Activated B cell treated with CpG ODN at 0.5 μM for 24 hours (primary cell): ENCODE results near the gene CCR7. TPM values are rescaled to one million over a fixed set of nuclear protein-coding genes. Genes with fewer than 3 reads are reported as not detected.

Experiments used
- ATAC-seq: fragments of 200-7000 bp; cut with Tn5 transposase; one replicate; pipeline ENCODE4 v1.10.0; 2021; ENCODE audit warnings: low read depth, mild to moderate bottlenecking, moderate library complexity
- CTCF ChIA-PET: fragments of 350-600 bp; sonication (Branson Sonifier 250); formaldehyde crosslinking; loops from one replicate; lab custom pipeline; 2021; ENCODE audit warnings: antibody characterized with exemption; lab: Charles Lee
- POLR2A ChIA-PET: fragments of 350-600 bp; sonication (Branson Sonifier 250); formaldehyde crosslinking; loops from one replicate; lab custom pipeline; 2021; ENCODE audit warnings: antibody characterized with exemption; lab: Charles Lee
- DNase-seq: peaks from one replicate; pipeline ENCODE4 v3.0.0; 2022
- H3K27ac Mint-ChIP-seq: one replicate; pipeline ENCODE4 v1.8.0; 2020; ENCODE audit warnings: mixed read lengths
- H3K27me3 Mint-ChIP-seq: one replicate; pipeline ENCODE4 v1.8.0; 2021; ENCODE audit warnings: mixed read lengths
- H3K36me3 Mint-ChIP-seq: one replicate; pipeline ENCODE4 v1.8.0; 2021; ENCODE audit warnings: low read depth, mixed read lengths
- H3K4me1 Mint-ChIP-seq: one replicate; pipeline ENCODE4 v1.8.0; 2021; ENCODE audit warnings: mixed read lengths
- H3K4me3 Mint-ChIP-seq: one replicate; pipeline ENCODE4 v1.8.0; 2020; ENCODE audit warnings: mild to moderate bottlenecking, mixed read lengths
- H3K9me3 Mint-ChIP-seq: one replicate; pipeline ENCODE4 v1.8.0; 2020; ENCODE audit warnings: mixed read lengths
- intact Hi-C: fragments of 100-400 bp; cut with micrococcal nuclease; formaldehyde crosslinking; loops from one replicate; pipeline ENCODE4 v1.15.1; 2024
- total RNA-seq: library from RNA; stranded (reverse); gene quantifications from 2 replicates; pipeline ENCODE4 v1.2.3, GENCODE V29; 2022
- TF ChIP-seq, protein P1 (sequence below): fragments of 200-600 bp; IDR thresholded peaks from one replicate; pipeline ENCODE4 v1.8.0; 2022; ENCODE audit warnings: antibody characterized with exemption, mild to moderate bottlenecking

Gene CCR7
- total RNA-seq, 1 donor from 2014 or later, result 572 TPM

DNA sequence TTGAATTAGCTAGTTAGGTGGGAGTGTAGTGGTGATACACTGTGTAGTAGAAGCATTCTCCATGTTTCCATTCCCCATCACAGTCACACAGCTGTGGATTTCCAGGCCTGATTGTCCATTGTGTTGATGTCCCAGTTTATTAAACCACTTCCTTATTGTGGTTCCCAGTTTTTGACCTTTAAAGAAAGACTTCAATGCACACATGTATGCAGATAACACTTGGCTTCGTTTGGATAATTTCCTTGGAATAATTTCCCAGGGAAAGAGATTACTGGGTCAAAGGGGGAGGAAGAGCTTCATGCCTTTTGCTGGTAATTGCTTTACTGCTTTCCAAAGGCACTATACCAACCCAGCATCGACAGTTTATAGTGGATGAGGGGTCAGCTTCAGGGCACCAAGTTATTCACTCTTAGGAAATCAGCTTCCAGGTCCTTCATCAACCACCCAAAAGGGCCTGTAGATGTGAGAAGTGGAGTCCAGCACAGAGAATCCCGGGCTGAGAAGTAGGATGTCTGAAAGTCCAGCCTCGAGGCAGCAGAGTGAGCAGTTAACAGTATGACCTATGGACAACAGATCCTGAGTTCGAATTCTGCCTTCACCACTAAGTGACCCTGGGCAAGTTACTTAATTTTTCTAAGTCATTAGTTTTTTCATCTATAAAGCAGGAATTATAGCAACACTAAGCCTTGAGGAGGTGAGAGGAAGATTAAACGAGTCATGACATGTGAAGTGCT lies 32.6 kb downstream of the CCR7 start:
- Mint-ChIP-seq H3K9me3 (no peaks in the 10 kb centered on the region), H3K36me3 (no peaks in the 10 kb centered on the region), H3K27me3 (no peaks in the 10 kb centered on the region), H3K4me3 (peak overlapping the region; percentile 42), H3K4me1 (peaks cover 74% of the 10 kb centered on the region), H3K27ac (peak overlapping the region; percentile 93)
- POLR2A ChIA-PET, result interaction anchor here (0.5 to 40.7 kb wide), 27 partner anchors 9 to 1133 kb away, joined by 3 to 1450 read pairs (median 5); partner anchors contain the start of genes CASC3, CCR7, IGFBP4 and SMARCE1
- ATAC-seq, result no peak
- TF ChIP-seq, protein P1, sequence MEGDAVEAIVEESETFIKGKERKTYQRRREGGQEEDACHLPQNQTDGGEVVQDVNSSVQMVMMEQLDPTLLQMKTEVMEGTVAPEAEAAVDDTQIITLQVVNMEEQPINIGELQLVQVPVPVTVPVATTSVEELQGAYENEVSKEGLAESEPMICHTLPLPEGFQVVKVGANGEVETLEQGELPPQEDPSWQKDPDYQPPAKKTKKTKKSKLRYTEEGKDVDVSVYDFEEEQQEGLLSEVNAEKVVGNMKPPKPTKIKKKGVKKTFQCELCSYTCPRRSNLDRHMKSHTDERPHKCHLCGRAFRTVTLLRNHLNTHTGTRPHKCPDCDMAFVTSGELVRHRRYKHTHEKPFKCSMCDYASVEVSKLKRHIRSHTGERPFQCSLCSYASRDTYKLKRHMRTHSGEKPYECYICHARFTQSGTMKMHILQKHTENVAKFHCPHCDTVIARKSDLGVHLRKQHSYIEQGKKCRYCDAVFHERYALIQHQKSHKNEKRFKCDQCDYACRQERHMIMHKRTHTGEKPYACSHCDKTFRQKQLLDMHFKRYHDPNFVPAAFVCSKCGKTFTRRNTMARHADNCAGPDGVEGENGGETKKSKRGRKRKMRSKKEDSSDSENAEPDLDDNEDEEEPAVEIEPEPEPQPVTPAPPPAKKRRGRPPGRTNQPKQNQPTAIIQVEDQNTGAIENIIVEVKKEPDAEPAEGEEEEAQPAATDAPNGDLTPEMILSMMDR, result no peak
- intact Hi-C loops, result loop anchor here (1.0 to 5.0 kb wide), 11 partner anchors 28 to 1115 kb away; partner anchors contain the start of genes IGFBP4 and TOP2A
- CTCF ChIA-PET, result interaction anchor here (0.6 to 6.8 kb wide), 39 partner anchors 10 to 1156 kb away, joined by 3 to 112 read pairs (median 7); partner anchors contain the start of genes IGFBP4 and TOP2A
- DNase-seq, result no peak

DNA sequence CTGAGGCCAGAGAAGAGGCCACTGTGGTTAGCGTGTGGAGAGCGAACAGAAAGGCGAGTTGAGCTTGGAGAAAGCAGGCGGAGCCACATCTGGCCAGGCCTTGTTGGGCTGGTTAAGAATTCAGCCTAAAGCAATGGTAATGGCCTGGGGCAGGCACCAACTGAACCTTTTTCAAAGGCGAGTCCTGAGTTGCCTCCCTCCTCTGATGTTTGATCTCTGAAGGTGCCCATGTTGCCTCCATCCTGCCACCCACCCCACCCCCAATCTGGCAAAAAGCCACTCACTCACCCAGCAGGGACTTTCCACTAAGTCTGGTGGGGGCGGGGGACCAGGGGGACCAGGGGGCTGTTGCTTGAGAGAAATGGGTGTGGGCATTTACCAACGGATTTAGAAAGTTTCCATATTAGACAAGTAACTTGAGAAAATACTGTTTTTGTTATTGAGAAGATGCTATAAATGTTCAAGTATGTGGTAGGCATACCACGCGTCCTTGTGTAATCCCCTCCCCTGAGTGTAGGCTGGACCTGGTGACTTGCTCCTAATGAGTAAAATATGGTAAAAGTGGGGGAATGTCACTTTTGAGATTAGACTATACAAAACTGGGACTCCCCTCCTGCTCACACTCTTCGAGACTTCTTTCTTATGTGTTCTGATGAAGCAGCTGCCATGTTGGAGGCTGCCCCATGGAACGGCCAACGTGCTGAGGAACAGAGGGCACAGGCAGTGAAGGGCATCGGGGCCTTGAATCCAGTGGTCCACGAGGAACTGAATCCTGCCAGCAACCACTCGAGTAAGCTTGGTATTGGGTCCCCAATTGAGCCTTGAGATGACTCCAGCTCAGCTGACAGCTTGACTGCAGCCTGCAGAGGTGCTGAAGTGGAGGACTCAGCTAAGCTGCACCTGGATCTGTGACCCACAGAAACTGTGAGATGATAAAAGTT lies 34.0 kb downstream of the CCR7 start:
- H3K27ac Mint-ChIP-seq, result peak overlapping the region; percentile 93
- no peaks in the 10 kb centered on the region for H3K27me3 Mint-ChIP-seq
- H3K4me1 Mint-ChIP-seq, result peaks cover 61% of the 10 kb centered on the region
- DNase-seq, result no peak
- H3K36me3 Mint-ChIP-seq, result no peaks in the 10 kb centered on the region
- POLR2A ChIA-PET, result interaction anchor here (0.5 to 40.7 kb wide), 12 partner anchors 8 to 1012 kb away, joined by 3 to 1450 read pairs (median 8); partner anchors contain the start of genes CASC3, CCR7 and IGFBP4
- CTCF ChIA-PET, result interaction anchor here (0.9 to 6.8 kb wide), 20 partner anchors 10 to 229 kb away, joined by 3 to 112 read pairs (median 12); partner anchors contain the start of genes IGFBP4 and TOP2A
- intact Hi-C loops, result loop anchor here (1.0 to 5.0 kb wide), 3 partner anchors 15 to 1116 kb away; partner anchors contain the start of gene TOP2A
- ATAC-seq, result peak; percentile 26
- H3K4me3 Mint-ChIP-seq, result peak overlapping the region; percentile 42
- no peaks in the 10 kb centered on the region for H3K9me3 Mint-ChIP-seq
- TF ChIP-seq, protein P1, result no peak

DNA sequence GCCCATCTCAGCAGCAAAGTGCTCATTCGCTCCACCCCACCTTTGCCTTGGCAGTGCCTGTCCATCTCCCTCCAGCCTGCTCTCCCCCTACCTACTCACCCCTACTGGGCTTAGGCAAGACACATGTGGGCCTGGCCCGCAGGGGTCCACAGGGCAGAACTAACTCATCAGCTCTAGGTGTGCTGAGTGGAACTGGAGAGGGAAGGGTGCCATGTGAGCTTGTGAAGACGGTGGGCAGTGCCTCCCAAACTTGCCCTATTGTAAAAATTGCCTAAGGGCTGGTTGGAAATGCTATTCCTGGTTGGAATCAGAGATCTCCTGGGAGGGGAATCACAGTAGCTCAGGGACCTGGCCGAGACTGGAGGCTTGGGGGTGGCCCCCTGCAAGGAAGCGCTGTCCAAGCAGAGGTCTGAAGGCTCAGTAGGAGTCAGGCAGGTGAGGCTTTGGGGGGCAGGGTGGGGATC lies 34.7 kb downstream of the CCR7 start:
- H3K9me3 Mint-ChIP-seq, result no peaks in the 10 kb centered on the region
- H3K4me3 Mint-ChIP-seq, result peak overlapping the region; percentile 35
- ChIA-PET CTCF (interaction anchor here (1.9 to 6.8 kb wide), 3 partner anchors 54 to 88 kb away, joined by 6 to 111 read pairs (median 64); partner anchors contain the start of gene IGFBP4), POLR2A (interaction anchor here (0.6 to 40.7 kb wide), 6 partner anchors 13 to 133 kb away, joined by 4 to 1450 read pairs (median 44); partner anchors contain the start of genes CCR7 and IGFBP4)
- H3K27me3 Mint-ChIP-seq, result no peaks in the 10 kb centered on the region
- peak overlapping the region; percentile 93 for H3K27ac Mint-ChIP-seq
- intact Hi-C loops, result loop anchor here (5.0 kb wide), 2 partner anchors 113 to 1117 kb away; partner anchors contain the start of gene TOP2A
- H3K36me3 Mint-ChIP-seq, result peaks cover 4% of the 10 kb centered on the region
- DNase-seq (no peak), ATAC-seq (no peak)
- H3K4me1 Mint-ChIP-seq, result peaks cover 53% of the 10 kb centered on the region
- TF ChIP-seq, protein P1, result no peak

DNA sequence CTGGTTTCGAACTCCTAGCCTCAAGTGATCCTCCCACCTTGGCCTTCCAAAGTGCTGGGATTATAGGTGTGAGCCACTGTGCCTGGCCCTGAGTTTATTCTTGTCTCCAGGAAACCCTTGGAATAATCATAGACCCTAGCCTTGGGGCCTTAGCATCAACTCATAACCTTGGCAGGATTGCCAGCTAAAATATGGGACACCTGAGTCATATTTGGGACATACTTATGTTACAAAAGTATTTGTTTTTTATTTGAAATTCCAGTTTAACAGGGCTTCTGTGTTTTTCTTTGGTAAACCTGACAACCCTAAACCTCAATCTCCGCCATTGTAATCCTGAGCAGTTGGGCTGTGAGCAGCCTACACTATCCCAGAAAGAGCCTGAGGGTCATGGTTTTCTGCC lies 35.3 kb downstream of the CCR7 start:
- H3K36me3 Mint-ChIP-seq, result peaks cover 8% of the 10 kb centered on the region
- no peak overlapping the region for H3K4me3 Mint-ChIP-seq
- TF ChIP-seq, protein P1, result no peak
- peak overlapping the region; percentile 93 for H3K27ac Mint-ChIP-seq
- intact Hi-C loops, result loop anchor here (5.0 kb wide), 2 partner anchors 113 to 1117 kb away; partner anchors contain the start of gene TOP2A
- CTCF ChIA-PET, result interaction anchor here (6.7 to 6.8 kb wide), 2 partner anchors 54 to 88 kb away, joined by 64 to 111 read pairs; partner anchors contain the start of gene IGFBP4
- peaks cover 48% of the 10 kb centered on the region for H3K4me1 Mint-ChIP-seq
- POLR2A ChIA-PET, result interaction anchor here (0.6 to 40.7 kb wide), 4 partner anchors 13 to 133 kb away, joined by 4 to 1450 read pairs (median 44); partner anchors contain the start of genes CCR7 and IGFBP4
- no peak for ATAC-seq
- peaks cover 4% of the 10 kb centered on the region for H3K9me3 Mint-ChIP-seq
- DNase-seq, result no peak
- no peaks in the 10 kb centered on the region for H3K27me3 Mint-ChIP-seq
